ENCODE results near the gene TBCD. TPM values are rescaled to one million over a fixed set of nuclear protein-coding genes. Genes with fewer than 3 reads are reported as not detected.
A peak's percentile ranks its signal among the peaks of the same experiment; 100 is the strongest.

The TBCD gene
- total RNA-seq, 1 donor from 2014 or later: 31.8 TPM

DNA sequence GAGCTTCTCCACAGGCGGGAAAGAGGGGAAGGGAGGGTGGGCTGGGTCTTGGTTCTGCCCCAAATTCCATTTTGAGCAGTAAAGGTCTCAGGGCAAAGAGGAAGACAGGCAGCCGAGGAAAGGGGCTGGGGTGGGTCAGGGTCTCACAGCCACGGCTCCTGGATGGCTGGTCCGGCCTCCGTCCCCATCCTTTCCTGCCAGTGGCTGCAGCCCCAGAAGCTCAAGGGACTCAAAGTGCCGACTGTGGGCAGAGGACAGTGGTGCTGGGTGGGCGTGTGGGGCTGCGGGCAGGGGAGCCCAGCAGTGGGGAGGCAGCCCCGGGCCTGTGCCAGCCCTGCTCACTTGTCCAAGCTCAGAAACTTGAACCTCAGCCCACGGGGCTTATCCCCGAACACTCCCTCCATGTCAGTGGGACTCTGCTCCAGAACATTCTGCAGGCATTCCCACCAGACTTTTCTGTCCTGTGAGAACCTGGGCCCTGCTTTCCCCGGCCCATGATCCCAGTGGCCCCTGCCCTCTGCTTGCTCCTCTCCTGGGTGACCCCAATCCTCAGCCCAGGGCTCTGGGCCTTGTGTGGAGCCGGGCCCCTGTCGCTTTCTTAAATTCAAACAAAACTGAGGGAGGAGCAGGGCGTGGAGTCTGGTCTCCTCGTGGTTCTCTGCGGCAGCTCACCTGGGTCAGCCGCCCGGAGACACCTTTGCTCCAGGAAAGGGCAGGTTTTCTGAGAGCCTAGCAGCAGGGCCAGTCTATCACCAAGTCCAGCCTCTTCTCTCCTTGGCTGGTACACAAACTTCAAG lies 209.7 kb downstream of the TBCD start:
- Histone ChIP-seq H3K79me2 (ENCODE audit: insufficient read depth, low read length) (no peaks in the 10 kb centered on the region), H3K27me3 (ENCODE audit: insufficient read depth, low read length) (no peaks in the 10 kb centered on the region), H4K20me1 (ENCODE audit: insufficient read depth, low read length) (no peaks in the 10 kb centered on the region), H2AFZ (ENCODE audit: low read depth, low read length) (no peak overlapping the region), H3K4me2 (ENCODE audit: low read length) (no peak overlapping the region), H3K9me3 (ENCODE audit: insufficient read depth, low read depth, low read length) (no peaks in the 10 kb centered on the region), H3K27ac (ENCODE audit: low read depth, low read length) (no peak overlapping the region), H3K9ac (ENCODE audit: low read length) (no peak overlapping the region), H3K4me1 (ENCODE audit: insufficient read depth, low read length) (peaks cover 10% of the 10 kb centered on the region), H3K36me3 (ENCODE audit: insufficient read depth, low read length) (peaks cover 3% of the 10 kb centered on the region), H3K4me3 (ENCODE audit: insufficient read depth, low read depth, low read length) (no peak overlapping the region)
- Mint-ChIP-seq H3K9me3 (ENCODE audit: unreplicated experiment) (no peaks in the 10 kb centered on the region), H3K4me3 (ENCODE audit: unreplicated experiment) (no peak overlapping the region), H3K36me3 (ENCODE audit: low read depth, unreplicated experiment) (peaks cover 2% of the 10 kb centered on the region), H3K27ac (ENCODE audit: unreplicated experiment) (no peak overlapping the region), H3K27me3 (ENCODE audit: low read depth, unreplicated experiment) (no peaks in the 10 kb centered on the region), H3K4me1 (ENCODE audit: low read depth, unreplicated experiment) (no peaks in the 10 kb centered on the region)
- no peak for TF ChIP-seq EZH2 (IDR thresholded peaks at IDR 0.05; ENCODE audit: insufficient read depth, low read length)
- TF ChIP-seq, protein P1, sequence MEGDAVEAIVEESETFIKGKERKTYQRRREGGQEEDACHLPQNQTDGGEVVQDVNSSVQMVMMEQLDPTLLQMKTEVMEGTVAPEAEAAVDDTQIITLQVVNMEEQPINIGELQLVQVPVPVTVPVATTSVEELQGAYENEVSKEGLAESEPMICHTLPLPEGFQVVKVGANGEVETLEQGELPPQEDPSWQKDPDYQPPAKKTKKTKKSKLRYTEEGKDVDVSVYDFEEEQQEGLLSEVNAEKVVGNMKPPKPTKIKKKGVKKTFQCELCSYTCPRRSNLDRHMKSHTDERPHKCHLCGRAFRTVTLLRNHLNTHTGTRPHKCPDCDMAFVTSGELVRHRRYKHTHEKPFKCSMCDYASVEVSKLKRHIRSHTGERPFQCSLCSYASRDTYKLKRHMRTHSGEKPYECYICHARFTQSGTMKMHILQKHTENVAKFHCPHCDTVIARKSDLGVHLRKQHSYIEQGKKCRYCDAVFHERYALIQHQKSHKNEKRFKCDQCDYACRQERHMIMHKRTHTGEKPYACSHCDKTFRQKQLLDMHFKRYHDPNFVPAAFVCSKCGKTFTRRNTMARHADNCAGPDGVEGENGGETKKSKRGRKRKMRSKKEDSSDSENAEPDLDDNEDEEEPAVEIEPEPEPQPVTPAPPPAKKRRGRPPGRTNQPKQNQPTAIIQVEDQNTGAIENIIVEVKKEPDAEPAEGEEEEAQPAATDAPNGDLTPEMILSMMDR (IDR thresholded peaks at IDR 0.05; ENCODE audit: insufficient read depth, low read depth, low read length): no peak
- FAIRE-seq (no peak), DNase-seq (ENCODE audit: low read depth) (no peak)

GRCh38 chr17:82962163-82962720 lies 210.4 kb downstream of the TBCD start:
- Histone ChIP-seq H3K4me3 (ENCODE audit: insufficient read depth, low read depth, low read length) (no peak overlapping the region), H3K9ac (ENCODE audit: low read length) (peak overlapping the region; percentile 67), H3K9me3 (ENCODE audit: insufficient read depth, low read depth, low read length) (no peaks in the 10 kb centered on the region), H3K79me2 (ENCODE audit: insufficient read depth, low read length) (no peaks in the 10 kb centered on the region), H3K36me3 (ENCODE audit: insufficient read depth, low read length) (peaks cover 3% of the 10 kb centered on the region), H3K4me1 (ENCODE audit: insufficient read depth, low read length) (peaks cover 10% of the 10 kb centered on the region), H3K27me3 (ENCODE audit: insufficient read depth, low read length) (no peaks in the 10 kb centered on the region), H3K4me2 (ENCODE audit: low read length) (no peak overlapping the region), H3K27ac (ENCODE audit: low read depth, low read length) (no peak overlapping the region), H2AFZ (ENCODE audit: low read depth, low read length) (no peak overlapping the region), H4K20me1 (ENCODE audit: insufficient read depth, low read length) (no peaks in the 10 kb centered on the region)
- no peaks in the 10 kb centered on the region for H3K4me1 Mint-ChIP-seq (ENCODE audit: low read depth, unreplicated experiment)
- no peak overlapping the region for H3K4me3 Mint-ChIP-seq (ENCODE audit: unreplicated experiment)
- H3K27ac Mint-ChIP-seq (ENCODE audit: unreplicated experiment): no peak overlapping the region
- FAIRE-seq: no peak
- TF ChIP-seq EZH2 (IDR thresholded peaks at IDR 0.05; ENCODE audit: insufficient read depth, low read length): no peak
- TF ChIP-seq, protein P1 (IDR thresholded peaks at IDR 0.05; ENCODE audit: insufficient read depth, low read depth, low read length): no peak
- peaks cover 2% of the 10 kb centered on the region for H3K36me3 Mint-ChIP-seq (ENCODE audit: low read depth, unreplicated experiment)
- H3K27me3 Mint-ChIP-seq (ENCODE audit: low read depth, unreplicated experiment): peaks cover 2% of the 10 kb centered on the region
- DNase-seq (ENCODE audit: low read depth): peak; percentile 14
- H3K9me3 Mint-ChIP-seq (ENCODE audit: unreplicated experiment): no peaks in the 10 kb centered on the region
